Progenitor cell of endocrine pancreas (in vitro differentiated cells): Measurements from ENCODE around the gene TSPYL6. TPM values are rescaled to one million over a fixed set of nuclear protein-coding genes. Genes with fewer than 3 reads are reported as not detected.

Source experiments
- DNase-seq: peaks from one replicate; pipeline ENCODE4 v3.0.0; 2021; ENCODE audit warnings: low spot score; ENCODE audit not compliant: unreplicated experiment
- H3K27ac Mint-ChIP-seq: 2 replicates; pipeline ENCODE4 v1.8.0; 2021; ENCODE audit warnings: mild to moderate bottlenecking, moderate library complexity, mixed read lengths
- H3K27me3 Mint-ChIP-seq: 2 replicates; pipeline ENCODE4 v1.8.0; 2021; ENCODE audit warnings: mixed read lengths
- H3K36me3 Mint-ChIP-seq: 2 replicates; pipeline ENCODE4 v1.8.0; 2022; ENCODE audit warnings: mixed read lengths; ENCODE audit not compliant: insufficient read depth
- H3K4me1 Mint-ChIP-seq: 2 replicates; pipeline ENCODE4 v1.8.0; 2021; ENCODE audit warnings: low read depth, mixed read lengths
- H3K4me3 Mint-ChIP-seq: 2 replicates; pipeline ENCODE4 v1.8.0; 2021; ENCODE audit warnings: low read depth, mild to moderate bottlenecking, moderate library complexity, mixed read lengths
- H3K9me3 Mint-ChIP-seq: 2 replicates; pipeline ENCODE4 v1.8.0; 2021; ENCODE audit warnings: low read depth, mixed read lengths
- CTCF ChIP-seq: fragments of 200-600 bp; sonication (generic); IDR thresholded peaks from one replicate; pipeline ENCODE4 v1.5.0; 2021; ENCODE audit warnings: antibody characterized with exemption, mild to moderate bottlenecking; ENCODE audit not compliant: unreplicated experiment
- total RNA-seq: library from RNA; stranded (reverse); gene quantifications from 2 replicates; pipeline ENCODE4 v1.2.1, GENCODE V29; 2021

The TSPYL6 gene
- total RNA-seq, 1 donor from 2014 or later: not detected

- peaks cover 9% of the 10 kb centered on the region for H3K9me3 Mint-ChIP-seq
- H3K27me3 Mint-ChIP-seq: no peaks in the 10 kb centered on the region
- no peak overlapping the region for H3K4me3 Mint-ChIP-seq
- DNase-seq: no peak
- no peak overlapping the region for H3K27ac Mint-ChIP-seq
- no peak for TF ChIP-seq CTCF
- no peaks in the 10 kb centered on the region for H3K4me1 Mint-ChIP-seq
- H3K36me3 Mint-ChIP-seq: no peaks in the 10 kb centered on the region
Observed at GRCh38 chr2:54239427-54239826, 16.6 kb downstream of the TSPYL6 start.

DNA sequence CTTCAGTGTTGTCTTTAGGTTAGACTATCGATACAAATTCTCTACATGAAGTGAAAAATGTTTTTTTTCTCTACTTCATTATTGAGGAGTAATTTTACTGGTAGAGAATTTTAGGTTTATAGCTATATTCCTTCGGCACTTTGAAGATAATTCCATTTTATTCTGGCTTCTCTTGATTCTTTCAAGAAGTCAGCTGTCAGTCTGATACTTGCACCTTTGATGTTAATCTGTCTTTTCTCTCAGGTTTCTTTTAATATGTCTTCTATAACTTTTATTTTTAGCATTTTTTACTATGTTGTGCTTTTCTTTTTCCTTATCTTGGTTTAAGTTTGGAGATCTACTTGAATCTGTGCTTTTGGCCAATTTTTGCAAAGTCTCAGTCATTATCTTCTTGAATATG, 18.6 kb downstream of the TSPYL6 start:
- no peak overlapping the region for H3K27ac Mint-ChIP-seq
- TF ChIP-seq CTCF: no peak
- H3K27me3 Mint-ChIP-seq: no peaks in the 10 kb centered on the region
- H3K36me3 Mint-ChIP-seq: no peaks in the 10 kb centered on the region
- no peak for DNase-seq
- H3K9me3 Mint-ChIP-seq: peaks cover 10% of the 10 kb centered on the region
- H3K4me1 Mint-ChIP-seq: no peaks in the 10 kb centered on the region
- no peak overlapping the region for H3K4me3 Mint-ChIP-seq

DNA sequence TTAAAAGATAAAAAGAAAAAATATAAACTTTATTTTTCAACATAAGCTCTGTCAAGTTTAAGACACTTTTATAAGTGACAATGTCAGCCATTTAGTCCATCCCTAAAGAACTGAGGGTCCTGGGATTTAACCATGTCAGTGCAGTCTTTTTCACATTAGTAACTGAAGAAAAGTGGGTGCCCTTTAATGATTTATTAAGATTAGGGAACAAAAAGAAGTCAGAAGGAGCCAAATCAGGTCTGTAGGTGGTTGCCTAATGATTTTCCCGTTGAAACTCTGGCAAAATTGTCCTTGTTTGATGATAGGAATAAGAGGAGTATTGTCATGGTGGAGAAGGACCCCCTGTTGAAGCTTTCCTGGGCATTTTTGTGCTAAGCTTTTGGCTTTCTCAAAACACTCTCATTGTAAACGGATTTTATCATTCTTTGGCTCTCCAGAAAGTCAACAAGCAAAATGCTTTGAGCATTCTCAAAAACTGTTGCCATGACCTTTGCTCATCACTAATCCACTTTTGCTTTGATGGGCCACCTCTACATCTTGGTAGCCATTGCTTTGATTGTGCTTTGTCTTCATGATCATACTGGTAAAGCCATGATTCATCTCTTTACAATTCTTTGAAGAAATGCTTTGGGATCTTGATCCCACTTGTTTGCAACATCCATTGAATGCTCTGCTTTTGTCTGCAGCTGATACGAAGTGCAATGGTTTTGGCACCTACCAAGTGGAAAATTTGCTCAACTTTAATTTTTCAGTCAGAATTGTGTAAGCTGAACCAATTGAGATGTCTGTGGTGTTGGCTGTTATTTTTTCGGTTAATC, 22.0 kb downstream of the TSPYL6 start:
- H3K36me3 Mint-ChIP-seq: no peaks in the 10 kb centered on the region
- TF ChIP-seq CTCF: no peak
- DNase-seq: no peak
- H3K9me3 Mint-ChIP-seq: peaks cover 14% of the 10 kb centered on the region
- no peak overlapping the region for H3K27ac Mint-ChIP-seq
- no peak overlapping the region for H3K4me3 Mint-ChIP-seq
- no peaks in the 10 kb centered on the region for H3K27me3 Mint-ChIP-seq
- no peaks in the 10 kb centered on the region for H3K4me1 Mint-ChIP-seq

DNA sequence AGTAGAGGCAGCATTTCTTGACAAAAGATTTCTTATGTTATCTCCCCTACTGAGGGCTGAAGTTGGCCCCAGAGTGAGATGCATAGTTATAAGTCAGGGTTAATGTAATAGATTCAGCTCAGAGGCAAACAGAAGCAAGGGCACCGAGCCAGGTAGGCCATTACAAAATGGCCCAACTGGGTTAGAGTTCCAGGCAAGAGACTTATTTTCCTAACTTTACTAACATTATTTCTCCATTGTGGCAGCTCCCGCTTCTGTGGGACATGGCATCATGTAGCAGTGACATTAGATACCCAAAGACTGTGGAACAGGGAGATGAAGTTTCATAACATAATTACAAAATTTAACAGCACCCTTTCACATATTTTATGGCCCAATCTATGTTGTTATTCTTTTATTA, 27.1 kb downstream of the TSPYL6 start:
- Mint-ChIP-seq H3K27ac (no peak overlapping the region), H3K27me3 (no peaks in the 10 kb centered on the region), H3K9me3 (peaks cover 5% of the 10 kb centered on the region), H3K4me3 (no peak overlapping the region), H3K36me3 (no peaks in the 10 kb centered on the region), H3K4me1 (no peaks in the 10 kb centered on the region)
- DNase-seq: no peak
- no peak for TF ChIP-seq CTCF

DNA sequence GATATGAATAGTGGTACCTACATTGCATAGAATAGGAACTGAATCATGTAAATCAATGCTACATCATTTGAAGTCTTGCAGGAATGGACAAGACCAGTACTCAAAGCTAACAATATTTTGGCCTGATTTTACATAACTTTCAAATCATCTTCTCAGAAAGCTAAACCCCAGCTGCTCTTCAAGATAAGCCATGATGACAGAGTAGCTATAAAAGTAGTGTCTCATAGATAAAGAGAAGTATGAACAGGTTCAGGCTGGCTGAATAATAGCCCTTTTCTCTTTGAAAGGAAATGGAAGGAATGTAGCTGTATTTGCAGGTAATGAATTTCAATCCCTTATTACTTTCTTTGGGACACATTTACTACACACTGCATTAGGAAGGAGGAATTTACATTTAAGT, 28.2 kb downstream of the TSPYL6 start:
- H3K36me3 Mint-ChIP-seq: no peaks in the 10 kb centered on the region
- H3K9me3 Mint-ChIP-seq: peaks cover 5% of the 10 kb centered on the region
- H3K4me3 Mint-ChIP-seq: no peak overlapping the region
- no peak overlapping the region for H3K27ac Mint-ChIP-seq
- no peak for DNase-seq
- TF ChIP-seq CTCF: no peak
- no peaks in the 10 kb centered on the region for H3K4me1 Mint-ChIP-seq
- no peaks in the 10 kb centered on the region for H3K27me3 Mint-ChIP-seq
